ENCODE results near the gene ILKAP.

DNA sequence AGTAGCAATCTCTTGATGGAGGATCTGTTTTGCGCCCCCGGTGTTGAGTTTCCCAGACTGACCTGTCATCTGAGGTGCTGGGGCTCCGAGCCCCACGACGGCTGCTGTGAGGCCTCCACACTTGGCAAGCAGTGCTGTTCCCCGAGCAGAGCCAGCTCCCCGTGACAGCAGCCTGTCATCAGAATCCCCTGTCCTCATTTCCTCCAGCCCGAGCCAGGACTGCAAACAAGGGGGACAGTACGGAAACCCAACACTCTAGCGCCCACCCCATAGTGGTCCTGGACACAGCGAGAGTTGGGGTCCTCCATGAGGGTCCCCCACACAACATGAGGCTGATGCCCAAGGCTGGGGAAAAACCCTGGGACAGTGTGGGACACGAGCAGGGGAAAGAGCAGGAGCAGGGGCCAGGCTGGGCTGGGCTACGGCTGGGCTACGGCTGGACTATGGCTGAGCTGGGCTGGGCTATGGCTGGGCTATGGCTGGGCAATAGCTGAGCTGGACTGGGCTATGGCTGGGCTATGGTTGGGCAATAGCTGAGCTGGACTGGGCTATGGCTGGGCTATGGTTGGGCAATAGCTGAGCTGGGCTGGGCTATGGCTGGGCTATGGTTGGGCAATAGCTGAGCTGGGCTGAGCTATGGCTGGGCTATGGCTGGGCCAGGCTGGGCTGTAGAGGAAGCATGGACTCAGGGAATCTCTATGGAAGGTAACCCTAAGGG, 66.5 kb downstream of the ILKAP start:
- TF ChIP-seq POLR2AphosphoS5 (IDR thresholded peaks at IDR 0.05; ENCODE audit: low read depth, low read length): no peak
- TF ChIP-seq, protein P1, sequence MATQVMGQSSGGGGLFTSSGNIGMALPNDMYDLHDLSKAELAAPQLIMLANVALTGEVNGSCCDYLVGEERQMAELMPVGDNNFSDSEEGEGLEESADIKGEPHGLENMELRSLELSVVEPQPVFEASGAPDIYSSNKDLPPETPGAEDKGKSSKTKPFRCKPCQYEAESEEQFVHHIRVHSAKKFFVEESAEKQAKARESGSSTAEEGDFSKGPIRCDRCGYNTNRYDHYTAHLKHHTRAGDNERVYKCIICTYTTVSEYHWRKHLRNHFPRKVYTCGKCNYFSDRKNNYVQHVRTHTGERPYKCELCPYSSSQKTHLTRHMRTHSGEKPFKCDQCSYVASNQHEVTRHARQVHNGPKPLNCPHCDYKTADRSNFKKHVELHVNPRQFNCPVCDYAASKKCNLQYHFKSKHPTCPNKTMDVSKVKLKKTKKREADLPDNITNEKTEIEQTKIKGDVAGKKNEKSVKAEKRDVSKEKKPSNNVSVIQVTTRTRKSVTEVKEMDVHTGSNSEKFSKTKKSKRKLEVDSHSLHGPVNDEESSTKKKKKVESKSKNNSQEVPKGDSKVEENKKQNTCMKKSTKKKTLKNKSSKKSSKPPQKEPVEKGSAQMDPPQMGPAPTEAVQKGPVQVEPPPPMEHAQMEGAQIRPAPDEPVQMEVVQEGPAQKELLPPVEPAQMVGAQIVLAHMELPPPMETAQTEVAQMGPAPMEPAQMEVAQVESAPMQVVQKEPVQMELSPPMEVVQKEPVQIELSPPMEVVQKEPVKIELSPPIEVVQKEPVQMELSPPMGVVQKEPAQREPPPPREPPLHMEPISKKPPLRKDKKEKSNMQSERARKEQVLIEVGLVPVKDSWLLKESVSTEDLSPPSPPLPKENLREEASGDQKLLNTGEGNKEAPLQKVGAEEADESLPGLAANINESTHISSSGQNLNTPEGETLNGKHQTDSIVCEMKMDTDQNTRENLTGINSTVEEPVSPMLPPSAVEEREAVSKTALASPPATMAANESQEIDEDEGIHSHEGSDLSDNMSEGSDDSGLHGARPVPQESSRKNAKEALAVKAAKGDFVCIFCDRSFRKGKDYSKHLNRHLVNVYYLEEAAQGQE (IDR thresholded peaks at IDR 0.05; ENCODE audit: insufficient read depth in 1 of 2, low read depth in 2 of 2, low read length in 2 of 2): no peak
- TF ChIP-seq TAF1 (IDR thresholded peaks at IDR 0.05; ENCODE audit: borderline replicate concordance, insufficient read depth, low read length): no peak
- TF ChIP-seq SIN3A (IDR thresholded peaks at IDR 0.05; ENCODE audit: borderline replicate concordance, insufficient read depth, low read length): no peak

Data from PFSK-1 (cell line).